H9 (cell line): Measurements from ENCODE around the gene ARHGEF25. TPM values are rescaled to one million over a fixed set of nuclear protein-coding genes. Genes with fewer than 3 reads are reported as not detected.
"Not testable (repeated sequence)": the region's sequence is repeated elsewhere in the genome, so short reads cannot be mapped to it uniquely, and the experiment has no call there.

ENCODE experiments used
- DNase-seq: peaks from one replicate; pipeline ENCODE4 v3.0.0-alpha.2; 2017
- H2AFZ ChIP-seq: one replicate; pipeline ENCODE4 v1.6.1; 2013; ENCODE audit warnings: mild to moderate bottlenecking, low read length, control low read depth, moderate library complexity
- H2AK5ac ChIP-seq: 2 replicates; pipeline ENCODE4 v1.6.1; 2013; ENCODE audit warnings: low read length, control low read depth, mixed read lengths; ENCODE audit not compliant: insufficient read length
- H2BK120ac ChIP-seq: one replicate; pipeline ENCODE4 v1.6.1; 2013; ENCODE audit warnings: low read depth, mild to moderate bottlenecking, low read length, control low read depth, inconsistent platforms; ENCODE audit not compliant: poor library complexity, severe bottlenecking
- H2BK12ac ChIP-seq: 2 replicates; pipeline ENCODE4 v1.6.1; 2013; ENCODE audit warnings: low read length, control low read depth, mixed read lengths, low read depth; ENCODE audit not compliant: insufficient read length
- H2BK15ac ChIP-seq: 2 replicates; pipeline ENCODE4 v1.6.1; 2013; ENCODE audit warnings: low read depth, low read length, control low read depth
- H2BK20ac ChIP-seq: one replicate; pipeline ENCODE4 v1.6.1; 2013; ENCODE audit warnings: low read depth, mild to moderate bottlenecking, low read length, control low read depth, inconsistent platforms; ENCODE audit not compliant: poor library complexity, severe bottlenecking
- H2BK5ac ChIP-seq: 2 replicates; pipeline ENCODE4 v1.6.1; 2013; ENCODE audit warnings: low read length, control low read depth, mixed read lengths; ENCODE audit not compliant: insufficient read length
- H3K14ac ChIP-seq: 2 replicates; pipeline ENCODE4 v1.6.1; 2013; ENCODE audit warnings: low read length, control low read depth; ENCODE audit not compliant: insufficient read depth
- H3K18ac ChIP-seq: 2 replicates; pipeline ENCODE4 v1.6.1; 2013; ENCODE audit warnings: low read depth, mild to moderate bottlenecking, mixed read lengths, low read length, control low read depth; ENCODE audit not compliant: insufficient read length
- H3K23ac ChIP-seq: 2 replicates; pipeline ENCODE4 v1.6.1; 2013; ENCODE audit warnings: low read length, control low read depth, mixed read lengths, low read depth; ENCODE audit not compliant: insufficient read length
- H3K23me2 ChIP-seq: 2 replicates; pipeline ENCODE4 v1.6.1; 2013; ENCODE audit warnings: low read depth, mild to moderate bottlenecking, mixed read lengths, low read length, control low read depth; ENCODE audit not compliant: insufficient read length, poor library complexity, severe bottlenecking
- H3K27ac ChIP-seq: 2 replicates; pipeline ENCODE4 v1.5.1; 2013; ENCODE audit warnings: low read length, control low read depth, mixed read lengths, low read depth; ENCODE audit not compliant: insufficient read length
- H3K27me3 ChIP-seq: 2 replicates; pipeline ENCODE4 v1.6.1; 2013; ENCODE audit warnings: low read length, control low read depth, inconsistent platforms; ENCODE audit not compliant: insufficient read depth
- H3K4ac ChIP-seq: 2 replicates; pipeline ENCODE4 v1.6.1; 2013; ENCODE audit warnings: low read depth, mild to moderate bottlenecking, control low read depth, inconsistent platforms, low read length, moderate library complexity
- H3K4me1 ChIP-seq: 2 replicates; pipeline ENCODE4 v1.6.1; 2013; ENCODE audit warnings: low read length, control low read depth, inconsistent platforms; ENCODE audit not compliant: insufficient read depth
- H3K4me2 ChIP-seq: 2 replicates; pipeline ENCODE4 v1.6.1; 2013; ENCODE audit warnings: low read length, control low read depth, mixed read lengths; ENCODE audit not compliant: insufficient read length, insufficient read depth
- H3K56ac ChIP-seq: 2 replicates; pipeline ENCODE4 v1.6.1; 2013; ENCODE audit warnings: low read depth, mild to moderate bottlenecking, mixed read lengths, low read length, control low read depth; ENCODE audit not compliant: insufficient read length
- H3K79me1 ChIP-seq: 2 replicates; pipeline ENCODE4 v1.6.1; 2013; ENCODE audit warnings: low read depth, mild to moderate bottlenecking, moderate library complexity, low read length, control low read depth, inconsistent platforms; ENCODE audit not compliant: insufficient read depth, poor library complexity, severe bottlenecking
- H3K79me2 ChIP-seq: 2 replicates; pipeline ENCODE4 v1.6.1; 2013; ENCODE audit warnings: low read length, control low read depth, inconsistent platforms; ENCODE audit not compliant: insufficient read depth
- H3K9ac ChIP-seq: 2 replicates; pipeline ENCODE4 v1.6.1; 2013; ENCODE audit warnings: low read length, control low read depth, mixed read lengths; ENCODE audit not compliant: insufficient read length; ENCODE audit errors: extremely low read depth
- H3K9me3 ChIP-seq: one replicate; pipeline ENCODE4 v1.6.1; 2013; ENCODE audit warnings: low read depth, low read length, inconsistent platforms; ENCODE audit not compliant: control insufficient read depth
- H3T11ph ChIP-seq: one replicate; pipeline ENCODE4 v1.6.1; 2013; ENCODE audit warnings: mild to moderate bottlenecking, low read length, control low read depth, inconsistent platforms
- H4K20me1 ChIP-seq: one replicate; pipeline ENCODE4 v1.6.1; 2013; ENCODE audit not compliant: control insufficient read depth, insufficient read length, insufficient read depth
- H4K5ac ChIP-seq: 2 replicates; pipeline ENCODE4 v1.6.1; 2013; ENCODE audit warnings: low read depth, mild to moderate bottlenecking, mixed read lengths, low read length, control low read depth; ENCODE audit not compliant: insufficient read length
- H4K8ac ChIP-seq: replicated peaks from 2 replicates; pipeline ENCODE4 v1.6.1; 2013; ENCODE audit warnings: low read length, control low read depth, mixed read lengths, low read depth; ENCODE audit not compliant: insufficient read length
- H4K91ac ChIP-seq: 2 replicates; pipeline ENCODE4 v1.6.1; 2013; ENCODE audit warnings: low read depth, mild to moderate bottlenecking, moderate library complexity, mixed read lengths, low read length, control low read depth; ENCODE audit not compliant: insufficient read length
- H3K27ac Mint-ChIP-seq, 3 experiments: 2 replicates in 2 of 3; 3 replicates in 1 of 3; pipeline ENCODE4 v1.8.0; 2020 to 2021; ENCODE audit warnings: mixed read lengths in 3 of 3, mild to moderate bottlenecking in 1 of 3, moderate library complexity in 1 of 3
- H3K27me3 Mint-ChIP-seq: 2 replicates; pipeline ENCODE4 v1.8.0; 2021; ENCODE audit warnings: low read depth, mild to moderate bottlenecking, moderate library complexity, mixed read lengths
- H3K36me3 Mint-ChIP-seq, 3 experiments: 2 replicates in 2 of 3; 3 replicates in 1 of 3; pipeline ENCODE4 v1.8.0; 2020 to 2021; ENCODE audit warnings: low read depth in 3 of 3, mixed read lengths in 3 of 3; ENCODE audit not compliant: insufficient read depth in 1 of 3
- H3K4me1 Mint-ChIP-seq, 2 experiments: 2 replicates each; pipeline ENCODE4 v1.8.0; 2020; ENCODE audit warnings: mixed read lengths in 2 of 2
- H3K4me3 Mint-ChIP-seq, 2 experiments: 2 replicates in 1 of 2; 3 replicates in 1 of 2; pipeline ENCODE4 v1.8.0; 2020 to 2021; ENCODE audit warnings: mild to moderate bottlenecking in 2 of 2, mixed read lengths in 2 of 2, moderate library complexity in 1 of 2
- H3K9me3 Mint-ChIP-seq, 2 experiments: 2 replicates in 1 of 2; 3 replicates in 1 of 2; pipeline ENCODE4 v1.8.0; 2020; ENCODE audit warnings: mild to moderate bottlenecking in 2 of 2, mixed read lengths in 2 of 2, moderate library complexity in 1 of 2
- CTCF ChIP-seq: fragments of 200-600 bp; sonication (generic); conservative IDR thresholded peaks from 3 replicates; pipeline ENCODE4 v1.8.0; 2021; ENCODE audit warnings: antibody characterized with exemption, mild to moderate bottlenecking
- WGBS: extraction: QIAGEN DNeasy Blood & Tissue Kit; methylation state at CpG from one replicate; pipeline ENCODE4 v1.1.7; 2013; ENCODE audit warnings: missing lambda C conversion rate, low lambda C conversion rate, mixed read lengths; ENCODE audit not compliant: insufficient read length; ENCODE audit errors: extremely low coverage; 5-methylcytosine and 5-hydroxymethylcytosine counted together
- total RNA-seq: library from RNA; stranded (reverse); gene quantifications from 2 replicates; pipeline ENCODE4 v1.2.1, GENCODE V29; 2021

Gene ARHGEF25
- total RNA-seq, 1 experiment from 2014 or later: 22.6 TPM

GRCh38 chr12:57655541-57656240, 44.5 kb downstream of the ARHGEF25 start:
- H3K9me3 Mint-ChIP-seq: peaks cover 62 to 65% of the 10 kb centered on the region in 2 experiments

GRCh38 chr12:57656408-57656807, 45.2 kb downstream of the ARHGEF25 start:
- H2BK5ac ChIP-seq, H3K27me3 ChIP-seq, H2AFZ ChIP-seq, H3K9me3 ChIP-seq, DNase-seq, H4K5ac ChIP-seq, H2BK15ac ChIP-seq, H3K9ac ChIP-seq, H3K18ac ChIP-seq, H3K4me3 Mint-ChIP-seq, H3K23ac ChIP-seq, H3K4me1 Mint-ChIP-seq, H3K27ac Mint-ChIP-seq, H3T11ph ChIP-seq, H2BK12ac ChIP-seq, H3K4me2 ChIP-seq, H2BK120ac ChIP-seq, H3K56ac ChIP-seq, H2BK20ac ChIP-seq, H4K91ac ChIP-seq, H3K27ac ChIP-seq, H3K23me2 ChIP-seq, H3K79me2 ChIP-seq, H3K14ac ChIP-seq, H3K79me1 ChIP-seq, H2AK5ac ChIP-seq, H3K4ac ChIP-seq, H4K20me1 ChIP-seq, H4K8ac ChIP-seq, H3K4me1 ChIP-seq: not testable (repeated sequence)
- Mint-ChIP-seq H3K9me3 (peaks cover 68 to 72% of the 10 kb centered on the region in 2 experiments), H3K36me3 (peaks cover 0 to 14% (median 7%) of the 10 kb centered on the region in 3 experiments; a peak in 3 of 7 replicates), H3K27me3 (peaks cover 23% of the 10 kb centered on the region)
- WGBS: no CpG with 5 or more reads among the region's 4 CpGs

More at GRCh38 chr12:57655541-57656240, 44.5 kb downstream of the ARHGEF25 start:
- Histone ChIP-seq H2AFZ (no peak overlapping the region), H2BK20ac (no peak overlapping the region), H2BK12ac (no peak overlapping the region), H3K9ac (no peak overlapping the region), H2AK5ac (no peak overlapping the region), H3K14ac (no peak overlapping the region), H4K20me1 (no peaks in the 10 kb centered on the region), H3K79me1 (no peaks in the 10 kb centered on the region), H3K4me2 (no peak overlapping the region), H3T11ph (no peak overlapping the region), H3K4me1 (no peaks in the 10 kb centered on the region), H3K27me3 (no peaks in the 10 kb centered on the region), H3K79me2 (no peaks in the 10 kb centered on the region), H2BK5ac (no peak overlapping the region), H2BK15ac (no peak overlapping the region), H3K4ac (no peak overlapping the region), H3K23ac (no peak overlapping the region), H4K5ac (no peak overlapping the region), H3K23me2 (no peaks in the 10 kb centered on the region), H3K56ac (no peak overlapping the region), H4K91ac (no peak overlapping the region), H4K8ac (no peak overlapping the region), H3K27ac (no peak overlapping the region), H3K9me3 (no peaks in the 10 kb centered on the region), H2BK120ac (no peak overlapping the region), H3K18ac (no peak overlapping the region)
- WGBS: no CpG with 5 or more reads among the region's 23 CpGs
- no peak for DNase-seq
- peaks cover 0 to 14% (median 7%) of the 10 kb centered on the region in 3 experiments; a peak in 3 of 7 replicates for H3K36me3 Mint-ChIP-seq
- no peak for TF ChIP-seq CTCF
- H3K4me1 Mint-ChIP-seq: no peaks in the 10 kb centered on the region
- peaks cover 23% of the 10 kb centered on the region for H3K27me3 Mint-ChIP-seq
- H3K4me3 Mint-ChIP-seq: no peak overlapping the region; a peak in 1 of 5 replicates
- H3K27ac Mint-ChIP-seq: no peak overlapping the region
